ENCODE results near the gene EHBP1.

Gene EHBP1

GRCh38 chr2:62844311-62845090 is 139.0 kb downstream of the EHBP1 start:
- no peak overlapping the region for H3K9ac ChIP-seq (ENCODE audit: low read depth, low read length)
- H3K4me3 ChIP-seq (ENCODE audit: low read length): no peak overlapping the region
- H3K27ac ChIP-seq (ENCODE audit: low read length): no peak overlapping the region
- H3K9me3 ChIP-seq (ENCODE audit: insufficient read depth, low read depth, low read length): peaks cover 7% of the 10 kb centered on the region; the same call in 1 of the 2 replicates
- H3K27me3 ChIP-seq (ENCODE audit: insufficient read depth, low read length): no peaks in the 10 kb centered on the region
- 0 out of 2 replicates have a peak, but pooled peaks cover 5% of the 10 kb centered on the region for H3K36me3 ChIP-seq (ENCODE audit: insufficient read depth, low read depth, low read length)
- peaks cover 2% of the 10 kb centered on the region; the same call in 1 of the 2 replicates for H3K4me1 ChIP-seq (ENCODE audit: insufficient read depth, low read length)

GRCh38 chr2:62845256-62845655 is 139.7 kb downstream of the EHBP1 start:
- H3K4me1 ChIP-seq (ENCODE audit: insufficient read depth, low read length): peaks cover 2% of the 10 kb centered on the region; the same call in 1 of the 2 replicates
- H3K9ac ChIP-seq (ENCODE audit: low read depth, low read length): no peak overlapping the region

GRCh38 chr2:62852254-62852653 is 146.7 kb downstream of the EHBP1 start:
- Histone ChIP-seq H3K9me3 (ENCODE audit: insufficient read depth, low read depth, low read length) (no peaks in the 10 kb centered on the region), H3K27me3 (ENCODE audit: insufficient read depth, low read length) (no peaks in the 10 kb centered on the region), H3K4me3 (ENCODE audit: low read length) (no peak overlapping the region), H3K27ac (ENCODE audit: low read length) (no peak overlapping the region), H3K4me1 (ENCODE audit: insufficient read depth, low read length) (no peaks in the 10 kb centered on the region), H3K9ac (ENCODE audit: low read depth, low read length) (no peak overlapping the region), H3K36me3 (ENCODE audit: insufficient read depth, low read depth, low read length) (peaks cover 9% of the 10 kb centered on the region; the same call in 1 of the 2 replicates)

More at GRCh38 chr2:62845256-62845655, 139.7 kb downstream of the EHBP1 start:
- H3K27ac ChIP-seq (ENCODE audit: low read length): no peak overlapping the region
- peaks cover 7% of the 10 kb centered on the region; the same call in 1 of the 2 replicates for H3K9me3 ChIP-seq (ENCODE audit: insufficient read depth, low read depth, low read length)
- H3K4me3 ChIP-seq (ENCODE audit: low read length): no peak overlapping the region
- H3K36me3 ChIP-seq (ENCODE audit: insufficient read depth, low read depth, low read length): 0 out of 2 replicates have a peak, but pooled peaks cover 5% of the 10 kb centered on the region
- H3K27me3 ChIP-seq (ENCODE audit: insufficient read depth, low read length): no peaks in the 10 kb centered on the region

- Histone ChIP-seq H3K27ac (ENCODE audit: low read length) (no peak overlapping the region), H3K9me3 (ENCODE audit: insufficient read depth, low read depth, low read length) (no peaks in the 10 kb centered on the region), H3K27me3 (ENCODE audit: insufficient read depth, low read length) (no peaks in the 10 kb centered on the region), H3K4me3 (ENCODE audit: low read length) (no peak overlapping the region), H3K4me1 (ENCODE audit: insufficient read depth, low read length) (no peaks in the 10 kb centered on the region), H3K36me3 (ENCODE audit: insufficient read depth, low read depth, low read length) (peaks cover 12% of the 10 kb centered on the region; the same call in 1 of the 2 replicates), H3K9ac (ENCODE audit: low read depth, low read length) (no peak overlapping the region)
Measured at GRCh38 chr2:62854600-62855514, 149.3 kb downstream of the EHBP1 start.

- H3K9ac ChIP-seq (ENCODE audit: low read depth, low read length): no peak overlapping the region
- H3K27me3 ChIP-seq (ENCODE audit: insufficient read depth, low read length): no peaks in the 10 kb centered on the region
- H3K27ac ChIP-seq (ENCODE audit: low read length): no peak overlapping the region
- H3K4me3 ChIP-seq (ENCODE audit: low read length): no peak overlapping the region
- no peaks in the 10 kb centered on the region for H3K4me1 ChIP-seq (ENCODE audit: insufficient read depth, low read length)
- peaks cover 12% of the 10 kb centered on the region; the same call in 1 of the 2 replicates for H3K36me3 ChIP-seq (ENCODE audit: insufficient read depth, low read depth, low read length)
- no peaks in the 10 kb centered on the region for H3K9me3 ChIP-seq (ENCODE audit: insufficient read depth, low read depth, low read length)
Measured at GRCh38 chr2:62856228-62857040, 150.9 kb downstream of the EHBP1 start.

- peaks cover 12% of the 10 kb centered on the region; the same call in 1 of the 2 replicates for H3K36me3 ChIP-seq (ENCODE audit: insufficient read depth, low read depth, low read length)
- H3K4me1 ChIP-seq (ENCODE audit: insufficient read depth, low read length): no peaks in the 10 kb centered on the region
- no peaks in the 10 kb centered on the region for H3K27me3 ChIP-seq (ENCODE audit: insufficient read depth, low read length)
- no peak overlapping the region for H3K9ac ChIP-seq (ENCODE audit: low read depth, low read length)
- no peak overlapping the region for H3K27ac ChIP-seq (ENCODE audit: low read length)
- H3K4me3 ChIP-seq (ENCODE audit: low read length): no peak overlapping the region
- no peaks in the 10 kb centered on the region for H3K9me3 ChIP-seq (ENCODE audit: insufficient read depth, low read depth, low read length)
Measured at GRCh38 chr2:62857139-62857931, 151.8 kb downstream of the EHBP1 start.

GRCh38 chr2:62858231-62858832 is 152.8 kb downstream of the EHBP1 start:
- Histone ChIP-seq H3K36me3 (ENCODE audit: insufficient read depth, low read depth, low read length) (peaks cover 12% of the 10 kb centered on the region; the same call in 1 of the 2 replicates), H3K9me3 (ENCODE audit: insufficient read depth, low read depth, low read length) (no peaks in the 10 kb centered on the region), H3K4me3 (ENCODE audit: low read length) (no peak overlapping the region)

GRCh38 chr2:62868947-62869346 is 163.4 kb downstream of the EHBP1 start:
- no peaks in the 10 kb centered on the region for H3K27me3 ChIP-seq (ENCODE audit: insufficient read depth, low read length)
- H3K36me3 ChIP-seq (ENCODE audit: insufficient read depth, low read depth, low read length): peaks cover 29% of the 10 kb centered on the region
- no peak overlapping the region for H3K4me3 ChIP-seq (ENCODE audit: low read length)
- no peak overlapping the region for H3K9ac ChIP-seq (ENCODE audit: low read depth, low read length)
- no peak overlapping the region for H3K27ac ChIP-seq (ENCODE audit: low read length)
- H3K4me1 ChIP-seq (ENCODE audit: insufficient read depth, low read length): no peaks in the 10 kb centered on the region
- H3K9me3 ChIP-seq (ENCODE audit: insufficient read depth, low read depth, low read length): peaks cover 12% of the 10 kb centered on the region

More at GRCh38 chr2:62858231-62858832, 152.8 kb downstream of the EHBP1 start:
- Histone ChIP-seq H3K4me1 (ENCODE audit: insufficient read depth, low read length) (no peaks in the 10 kb centered on the region), H3K27ac (ENCODE audit: low read length) (no peak overlapping the region), H3K27me3 (ENCODE audit: insufficient read depth, low read length) (no peaks in the 10 kb centered on the region), H3K9ac (ENCODE audit: low read depth, low read length) (no peak overlapping the region)

GRCh38 chr2:62870966-62871365 is 165.5 kb downstream of the EHBP1 start:
- no peaks in the 10 kb centered on the region for H3K4me1 ChIP-seq (ENCODE audit: insufficient read depth, low read length)
- H3K36me3 ChIP-seq (ENCODE audit: insufficient read depth, low read depth, low read length): peaks cover 28% of the 10 kb centered on the region
- H3K27me3 ChIP-seq (ENCODE audit: insufficient read depth, low read length): no peaks in the 10 kb centered on the region
- no peak overlapping the region for H3K4me3 ChIP-seq (ENCODE audit: low read length)
- H3K9ac ChIP-seq (ENCODE audit: low read depth, low read length): no peak overlapping the region
- no peak overlapping the region for H3K27ac ChIP-seq (ENCODE audit: low read length)
- peaks cover 12% of the 10 kb centered on the region for H3K9me3 ChIP-seq (ENCODE audit: insufficient read depth, low read depth, low read length)

- peaks cover 12% of the 10 kb centered on the region for H3K9me3 ChIP-seq (ENCODE audit: insufficient read depth, low read depth, low read length)
- H3K36me3 ChIP-seq (ENCODE audit: insufficient read depth, low read depth, low read length): peaks cover 34% of the 10 kb centered on the region
- H3K27ac ChIP-seq (ENCODE audit: low read length): no peak overlapping the region
- no peaks in the 10 kb centered on the region for H3K4me1 ChIP-seq (ENCODE audit: insufficient read depth, low read length)
- no peaks in the 10 kb centered on the region for H3K27me3 ChIP-seq (ENCODE audit: insufficient read depth, low read length)
- no peak overlapping the region for H3K4me3 ChIP-seq (ENCODE audit: low read length)
- no peak overlapping the region for H3K9ac ChIP-seq (ENCODE audit: low read depth, low read length)
Measured at GRCh38 chr2:62871506-62871905, 166.0 kb downstream of the EHBP1 start.

Data from iPS-20b (cell line).